Measurements from ENCODE around the gene CUL4A.

CUL4A gene

DNA sequence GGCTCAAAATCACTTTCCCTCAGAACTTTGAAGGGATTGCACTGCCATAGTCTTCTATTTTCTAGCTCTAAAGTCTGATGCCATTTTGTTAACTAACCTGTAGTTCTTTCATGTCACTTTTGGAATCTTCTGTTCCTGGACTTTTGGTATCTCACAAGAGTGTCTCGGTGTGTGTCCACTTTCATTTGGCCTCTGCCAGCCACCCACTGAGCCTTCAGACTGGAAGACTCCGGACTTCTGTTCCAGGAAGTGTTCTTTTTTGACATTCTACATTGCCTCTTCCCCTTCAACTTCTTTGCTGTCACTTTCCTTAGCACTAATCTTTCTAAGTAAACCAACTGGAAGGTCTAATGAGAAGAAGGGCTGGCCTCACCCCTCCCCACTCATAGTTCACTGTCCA, 62.6 kb downstream of the CUL4A start:
- DNase-seq (ENCODE audit: low spot score): no peak
- in situ Hi-C loops (cut with MboI; ENCODE audit: low pct_unique_long_range_greater_than_20kb, low sequenced_read_pairs, unreplicated experiment): no loop called here
- no peak for TF ChIP-seq CTCF (IDR thresholded peaks at IDR 0.05; ENCODE audit: extremely low read depth, insufficient read depth, missing control alignments)

- no peak for DNase-seq (ENCODE audit: low spot score)
- TF ChIP-seq CTCF (IDR thresholded peaks at IDR 0.05; ENCODE audit: extremely low read depth, insufficient read depth, missing control alignments): no peak
- in situ Hi-C loops (cut with MboI; ENCODE audit: low pct_unique_long_range_greater_than_20kb, low sequenced_read_pairs, unreplicated experiment): no loop called here
Measured at GRCh38 chr13:113272701-113273181, 63.3 kb downstream of the CUL4A start.

- TF ChIP-seq CTCF (IDR thresholded peaks at IDR 0.05; ENCODE audit: extremely low read depth, insufficient read depth, missing control alignments): no peak
- no peak for DNase-seq (ENCODE audit: low spot score)
Measured at GRCh38 chr13:113273321-113273720, 63.9 kb downstream of the CUL4A start.

GRCh38 chr13:113273851-113274590, 64.6 kb downstream of the CUL4A start:
- no peak for DNase-seq (ENCODE audit: low spot score)
- in situ Hi-C loops (cut with MboI; ENCODE audit: low pct_unique_long_range_greater_than_20kb, low sequenced_read_pairs, unreplicated experiment): no loop called here
- TF ChIP-seq CTCF (IDR thresholded peaks at IDR 0.05; ENCODE audit: extremely low read depth, insufficient read depth, missing control alignments): no peak

More at GRCh38 chr13:113273321-113273720, 63.9 kb downstream of the CUL4A start:
- in situ Hi-C loops (cut with MboI; ENCODE audit: low pct_unique_long_range_greater_than_20kb, low sequenced_read_pairs, unreplicated experiment): no loop called here

DNA sequence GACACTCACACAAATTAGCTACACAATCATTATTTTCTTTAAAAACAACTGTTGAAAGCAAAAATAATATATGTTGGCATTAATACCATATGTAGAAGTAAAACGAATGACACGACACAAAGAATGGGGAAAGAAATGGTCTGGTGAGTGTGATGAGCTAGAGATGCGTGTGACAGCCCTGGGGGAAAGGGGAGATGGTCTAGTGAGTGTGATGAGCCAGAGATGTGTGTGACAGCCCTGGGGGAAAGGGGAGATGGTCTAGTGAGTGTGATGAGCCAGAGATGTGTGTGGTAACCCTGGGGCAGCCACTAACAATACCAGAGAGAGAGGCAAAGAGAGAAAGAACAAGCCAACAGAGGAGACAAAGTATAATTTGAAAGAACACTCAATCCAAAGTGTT, 65.3 kb downstream of the CUL4A start:
- no peak for DNase-seq (ENCODE audit: low spot score)
- in situ Hi-C loops (cut with MboI; ENCODE audit: low pct_unique_long_range_greater_than_20kb, low sequenced_read_pairs, unreplicated experiment): no loop called here
- TF ChIP-seq CTCF (IDR thresholded peaks at IDR 0.05; ENCODE audit: extremely low read depth, insufficient read depth, missing control alignments): no peak

DNA sequence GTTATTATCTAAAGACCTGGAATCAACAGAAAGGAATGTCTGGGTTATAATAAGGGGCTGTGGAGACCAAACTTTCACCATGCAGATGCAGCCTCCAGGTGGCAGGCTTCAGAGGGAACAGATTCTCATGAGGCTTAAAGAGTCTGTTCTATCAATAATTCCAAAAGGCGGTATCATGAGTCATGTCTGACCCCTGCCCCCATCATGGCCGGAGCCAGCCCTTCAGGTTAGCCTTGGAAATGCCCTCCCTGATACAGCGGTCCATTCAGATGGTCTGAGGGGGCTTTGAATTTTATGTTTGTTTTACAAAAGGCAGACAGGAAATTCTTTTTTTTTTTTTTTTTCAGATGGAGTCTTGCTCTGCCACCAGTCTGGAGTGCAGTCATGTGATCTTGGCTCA, 66.0 kb downstream of the CUL4A start:
- peak; percentile 46 for TF ChIP-seq CTCF (IDR thresholded peaks at IDR 0.05; ENCODE audit: extremely low read depth, insufficient read depth, missing control alignments)
- peak; percentile 31 for DNase-seq (ENCODE audit: low spot score)
- in situ Hi-C loops (cut with MboI; ENCODE audit: low pct_unique_long_range_greater_than_20kb, low sequenced_read_pairs, unreplicated experiment): no loop called here
